Upper lobe of left lung (tissue), 4 donors: ENCODE results near the gene FTO.

ENCODE experiments used
- CTCF ChIP-seq, 6 experiments: fragments of 450-650 bp in 4 of 6; fragments of 200-600 bp in 2 of 6; sonication (generic) in 2 of 6; IDR thresholded peaks; one replicate each; pipeline ENCODE4 v1.5.1; 2016 to 2019; ENCODE audit warnings: antibody characterized with exemption in 6 of 6
- POLR2A ChIP-seq, 4 donors: fragments of 450-650 bp; IDR thresholded peaks; one replicate each; pipeline ENCODE4 v1.5.1; 2016 to 2017; ENCODE audit warnings: antibody characterized with exemption in 4 of 4, mild to moderate bottlenecking in 2 of 4
- POLR2AphosphoS5 ChIP-seq, 2 donors: sonication (generic); formaldehyde crosslinking; IDR thresholded peaks; one replicate each; pipeline ENCODE4 v1.5.1; 2017; ENCODE audit warnings: antibody characterized with exemption in 2 of 2

GRCh38 chr16:53985861-53986260, 281.9 kb downstream of the FTO start:
- TF ChIP-seq POLR2A (IDR thresholded peaks at IDR 0.05), result no peak
- no peak for TF ChIP-seq CTCF (IDR thresholded peaks at IDR 0.05)
- no peak for TF ChIP-seq POLR2AphosphoS5 (IDR thresholded peaks at IDR 0.05)
